ENCODE data around the gene ADGRV1. TPM values are rescaled to one million over a fixed set of nuclear protein-coding genes. Genes with fewer than 3 reads are reported as not detected.
"Not testable (repeated sequence)": the region's sequence is repeated elsewhere in the genome, so short reads cannot be mapped to it uniquely, and the experiment has no call there.

Gene ADGRV1
- total RNA-seq, 1 donor from 2014 or later = 0.13 TPM

DNA sequence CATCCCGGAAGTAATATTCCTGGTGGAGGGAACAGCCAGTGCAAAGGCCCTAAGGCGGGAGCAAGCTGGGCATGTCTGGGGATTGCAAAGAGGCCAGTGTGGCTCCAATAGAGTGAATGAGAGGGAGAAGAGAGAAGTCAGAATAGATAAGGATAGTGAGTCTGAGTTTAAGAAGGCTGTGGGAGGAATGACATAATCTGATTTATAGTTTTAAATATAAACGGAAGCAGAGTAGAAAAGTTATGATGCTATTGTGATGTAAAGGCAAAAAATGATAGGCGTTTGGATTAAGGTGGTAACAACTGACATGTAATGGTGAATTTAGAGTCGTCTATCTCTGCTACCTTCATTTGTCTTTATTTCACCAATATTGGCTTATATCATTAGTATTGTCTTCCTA is 473.5 kb downstream of the ADGRV1 start:
- ATAC-seq (ENCODE audit: low read depth) (no peak), DNase-seq (no peak)
- Mint-ChIP-seq H3K9me3 (no peaks in the 10 kb centered on the region), H3K4me1 (no peaks in the 10 kb centered on the region), H3K27me3 (peaks cover 7% of the 10 kb centered on the region), H3K27ac (no peak overlapping the region), H3K36me3 (ENCODE audit: low read depth) (no peaks in the 10 kb centered on the region), H3K4me3 (no peak overlapping the region)
- intact Hi-C loops (cut with micrococcal nuclease) = no loop called here
- no peak for TF ChIP-seq CTCF (IDR thresholded peaks at IDR 0.05)
- CTCF ChIA-PET = no interaction called here
- POLR2A ChIA-PET = no interaction called here

DNA sequence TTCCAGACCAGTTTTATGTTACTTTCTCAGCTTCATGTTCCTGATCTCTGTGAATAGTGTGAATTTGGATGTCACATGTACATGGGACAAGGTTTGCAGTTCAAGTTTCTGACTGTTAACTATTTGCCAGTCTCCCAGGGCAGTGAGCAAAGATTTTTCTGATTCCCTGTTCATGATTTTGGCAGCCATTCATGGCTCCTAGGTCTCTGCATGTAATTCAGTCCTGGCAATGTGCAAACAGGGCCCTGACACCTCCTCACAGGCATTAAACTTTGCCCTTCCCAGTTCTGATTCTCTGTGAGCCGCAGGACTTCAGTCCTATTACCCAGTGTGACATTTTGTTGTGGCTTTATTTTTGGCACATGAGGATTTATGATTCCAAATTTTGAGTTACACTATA is 474.8 kb downstream of the ADGRV1 start:
- no peaks in the 10 kb centered on the region for H3K9me3 Mint-ChIP-seq
- intact Hi-C loops (cut with micrococcal nuclease) = no loop called here
- ATAC-seq (ENCODE audit: low read depth) = no peak
- H3K27ac Mint-ChIP-seq = no peak overlapping the region
- H3K36me3 Mint-ChIP-seq (ENCODE audit: low read depth) = no peaks in the 10 kb centered on the region
- TF ChIP-seq CTCF (IDR thresholded peaks at IDR 0.05) = no peak
- peaks cover 7% of the 10 kb centered on the region for H3K27me3 Mint-ChIP-seq
- H3K4me3 Mint-ChIP-seq = no peak overlapping the region
- ChIA-PET POLR2A (no interaction called here), CTCF (no interaction called here)
- no peak for DNase-seq
- H3K4me1 Mint-ChIP-seq = no peaks in the 10 kb centered on the region

GRCh38 chr5:91038180-91038808 is 479.7 kb downstream of the ADGRV1 start:
- ChIA-PET POLR2A (no interaction called here), CTCF (no interaction called here)
- DNase-seq (no peak), ATAC-seq (ENCODE audit: low read depth) (no peak)
- Mint-ChIP-seq H3K27ac (no peak overlapping the region), H3K4me3 (no peak overlapping the region), H3K27me3 (peaks cover 4% of the 10 kb centered on the region), H3K9me3 (no peaks in the 10 kb centered on the region), H3K36me3 (ENCODE audit: low read depth) (no peaks in the 10 kb centered on the region), H3K4me1 (no peaks in the 10 kb centered on the region)
- intact Hi-C loops (cut with micrococcal nuclease) = no loop called here
- TF ChIP-seq CTCF (IDR thresholded peaks at IDR 0.05) = no peak

DNA sequence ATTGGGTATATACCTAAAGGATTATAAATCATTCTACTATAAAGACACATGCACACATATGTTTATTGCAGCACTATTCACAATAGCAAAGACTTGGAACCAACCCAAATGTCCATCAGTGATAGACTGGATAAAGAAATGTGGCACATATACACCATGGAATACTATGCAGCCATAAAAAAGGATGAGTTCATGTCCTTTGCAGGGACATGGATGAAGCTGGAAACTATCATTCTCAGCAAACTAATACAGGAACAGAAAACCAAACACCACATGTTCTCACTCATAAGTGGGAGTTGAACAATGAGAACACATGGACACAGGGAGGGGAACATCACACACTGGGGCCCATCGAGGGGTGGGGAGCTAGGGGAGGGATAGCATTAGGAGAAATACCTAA is 482.5 kb downstream of the ADGRV1 start:
- H3K4me3 Mint-ChIP-seq; intact Hi-C loops (cut with micrococcal nuclease); H3K27me3 Mint-ChIP-seq; POLR2A ChIA-PET; H3K27ac Mint-ChIP-seq; H3K4me1 Mint-ChIP-seq; CTCF ChIA-PET; DNase-seq; ATAC-seq (ENCODE audit: low read depth); H3K36me3 Mint-ChIP-seq (ENCODE audit: low read depth); H3K9me3 Mint-ChIP-seq: not testable (repeated sequence)

- no peak overlapping the region for H3K4me3 Mint-ChIP-seq
- DNase-seq (no peak), ATAC-seq (ENCODE audit: low read depth) (no peak)
- intact Hi-C loops (cut with micrococcal nuclease) = no loop called here
- no peaks in the 10 kb centered on the region for H3K9me3 Mint-ChIP-seq
- ChIA-PET CTCF (no interaction called here), POLR2A (no interaction called here)
- no peak overlapping the region for H3K27ac Mint-ChIP-seq
- H3K27me3 Mint-ChIP-seq = no peaks in the 10 kb centered on the region
- TF ChIP-seq CTCF (IDR thresholded peaks at IDR 0.05) = no peak
- H3K36me3 Mint-ChIP-seq (ENCODE audit: low read depth) = no peaks in the 10 kb centered on the region
- no peaks in the 10 kb centered on the region for H3K4me1 Mint-ChIP-seq
These were observed 483.8 kb downstream of the ADGRV1 start for GRCh38 chr5:91042247-91042935.

- Mint-ChIP-seq H3K4me1 (no peaks in the 10 kb centered on the region), H3K36me3 (ENCODE audit: low read depth) (no peaks in the 10 kb centered on the region), H3K27me3 (no peaks in the 10 kb centered on the region), H3K27ac (no peak overlapping the region), H3K9me3 (no peaks in the 10 kb centered on the region), H3K4me3 (no peak overlapping the region)
- TF ChIP-seq CTCF (IDR thresholded peaks at IDR 0.05) = no peak
- POLR2A ChIA-PET = no interaction called here
- CTCF ChIA-PET = no interaction called here
- intact Hi-C loops (cut with micrococcal nuclease) = no loop called here
- no peak for DNase-seq
- ATAC-seq (ENCODE audit: low read depth) = no peak
These were observed 484.3 kb downstream of the ADGRV1 start for GRCh38 chr5:91042936-91043255.

All from activated B cell treated with CpG ODN at 0.5 μM for 24 hours (primary cell).